ENCODE data around the gene SPCS2. TPM values are rescaled to one million over a fixed set of nuclear protein-coding genes. Genes with fewer than 3 reads are reported as not detected.

Gene SPCS2
- total RNA-seq, 1 experiment from 2014 or later = 116 TPM

DNA sequence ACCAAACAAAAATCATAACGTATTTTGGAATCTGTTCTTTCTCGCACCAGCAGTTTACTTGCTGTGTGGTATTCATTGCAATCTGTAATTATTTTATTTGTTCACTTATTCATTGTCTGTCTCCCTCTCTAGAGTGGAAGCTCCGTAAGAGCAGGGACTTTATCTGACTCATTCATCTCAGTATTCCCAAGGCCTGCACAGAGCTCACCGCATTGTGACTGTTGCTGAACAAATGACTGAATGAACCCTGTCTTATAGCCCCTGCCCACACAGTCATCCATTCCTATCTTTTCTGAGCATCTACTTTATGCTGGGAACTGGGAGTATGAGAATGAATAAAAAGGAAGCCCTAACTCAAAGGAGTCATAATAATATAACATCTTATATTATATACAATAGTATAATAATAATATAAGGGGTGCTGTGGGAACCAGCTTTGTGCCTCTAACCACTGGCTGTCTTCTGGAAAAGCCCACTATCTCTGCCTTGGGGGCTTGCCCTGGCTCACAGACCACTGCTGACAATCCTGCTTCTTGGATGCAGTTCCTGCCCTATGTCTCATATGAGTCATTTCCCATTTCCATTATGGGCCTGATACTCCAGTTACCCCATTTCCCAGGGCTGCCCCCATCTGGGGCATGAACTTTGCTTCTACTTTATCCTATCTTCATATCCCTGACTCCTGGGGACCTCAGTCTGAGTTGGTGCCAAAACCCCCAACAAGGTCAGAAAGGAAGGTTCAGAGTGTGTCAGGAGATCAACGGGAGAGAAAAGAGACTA, 11.2 kb upstream of the SPCS2 start:
- ChIA-PET POLR2A (no interaction called here), CTCF (interaction anchor here (0.7 kb wide), 1 partner anchor 15 kb away, joined by 4 read pairs; no protein-coding TSS in a partner anchor)
- Mint-ChIP-seq H3K27ac (no peak overlapping the region), H3K4me1 (no peaks in the 10 kb centered on the region), H3K9me3 (no peaks in the 10 kb centered on the region), H3K27me3 (ENCODE audit: low read depth) (no peaks in the 10 kb centered on the region), H3K4me3 (no peak overlapping the region), H3K36me3 (peaks cover 11% of the 10 kb centered on the region)
- ATAC-seq (no peak), DNase-seq (ENCODE audit: low spot score) (no peak)
- no peak for TF ChIP-seq RORB (CRISPR knock-in tag; IDR thresholded peaks at IDR 0.05)
- no peak for TF ChIP-seq IRF2 (CRISPR knock-in tag; IDR thresholded peaks at IDR 0.05; ENCODE audit: borderline replicate concordance, low read depth)
- TF ChIP-seq JAZF1 (CRISPR knock-in tag; IDR thresholded peaks at IDR 0.05) = no peak

- H3K27ac Mint-ChIP-seq = no peak overlapping the region
- CTCF ChIA-PET = interaction anchor here (3.0 kb wide), 1 partner anchor 12 kb away, joined by 12 read pairs; no protein-coding TSS in a partner anchor
- POLR2A ChIA-PET = no interaction called here
These were observed 7.6 kb upstream of the SPCS2 start for GRCh38 chr11:74941492-74941891.

DNA sequence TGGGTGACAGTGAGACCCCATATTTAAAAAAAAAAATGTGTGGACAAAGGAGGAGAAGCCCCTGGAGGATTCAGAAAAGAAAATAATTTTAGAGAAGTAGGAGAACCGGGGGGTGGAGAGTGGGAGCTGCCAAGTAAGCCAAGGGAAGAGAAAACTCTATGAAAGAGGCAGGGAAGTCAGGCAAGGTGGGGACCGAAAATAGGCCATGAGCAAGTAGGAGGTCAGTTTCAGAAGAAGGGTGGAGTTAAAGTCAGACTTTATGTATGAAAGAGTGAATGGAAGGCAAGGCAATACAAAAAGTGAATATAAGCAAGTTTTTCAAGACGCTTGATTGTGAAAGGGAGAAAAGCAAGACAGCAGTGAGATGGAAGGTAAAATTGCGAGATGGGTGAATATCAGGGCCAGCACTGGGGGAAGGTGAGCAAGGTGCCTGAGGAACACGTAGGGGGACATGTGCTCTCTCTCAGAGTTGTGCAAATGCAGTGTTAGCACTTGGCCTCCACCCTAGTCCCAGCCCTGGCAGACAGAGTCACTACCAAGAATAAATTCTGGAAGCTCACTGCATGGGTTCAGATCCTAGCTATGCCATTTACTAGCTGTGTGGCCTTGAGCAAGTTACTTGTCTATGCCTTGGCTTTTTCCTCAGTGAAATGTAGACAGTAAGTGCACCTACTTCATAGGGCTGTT, 6.8 kb upstream of the SPCS2 start:
- ChIA-PET POLR2A (no interaction called here), CTCF (interaction anchor here (1.0 kb wide), 1 partner anchor 13 kb away, joined by 3 read pairs; no protein-coding TSS in a partner anchor)
- H3K36me3 Mint-ChIP-seq = peaks cover 7% of the 10 kb centered on the region; the same call in 1 of the 2 replicates
- TF ChIP-seq TEAD1 (CRISPR knock-in tag; IDR thresholded peaks at IDR 0.05) (no peak), ERG (CRISPR knock-in tag; IDR thresholded peaks at IDR 0.05) (no peak), RELA (CRISPR knock-in tag; IDR thresholded peaks at IDR 0.05; ENCODE audit: borderline replicate concordance) (no peak)
- TF ChIP-seq, protein P1, sequence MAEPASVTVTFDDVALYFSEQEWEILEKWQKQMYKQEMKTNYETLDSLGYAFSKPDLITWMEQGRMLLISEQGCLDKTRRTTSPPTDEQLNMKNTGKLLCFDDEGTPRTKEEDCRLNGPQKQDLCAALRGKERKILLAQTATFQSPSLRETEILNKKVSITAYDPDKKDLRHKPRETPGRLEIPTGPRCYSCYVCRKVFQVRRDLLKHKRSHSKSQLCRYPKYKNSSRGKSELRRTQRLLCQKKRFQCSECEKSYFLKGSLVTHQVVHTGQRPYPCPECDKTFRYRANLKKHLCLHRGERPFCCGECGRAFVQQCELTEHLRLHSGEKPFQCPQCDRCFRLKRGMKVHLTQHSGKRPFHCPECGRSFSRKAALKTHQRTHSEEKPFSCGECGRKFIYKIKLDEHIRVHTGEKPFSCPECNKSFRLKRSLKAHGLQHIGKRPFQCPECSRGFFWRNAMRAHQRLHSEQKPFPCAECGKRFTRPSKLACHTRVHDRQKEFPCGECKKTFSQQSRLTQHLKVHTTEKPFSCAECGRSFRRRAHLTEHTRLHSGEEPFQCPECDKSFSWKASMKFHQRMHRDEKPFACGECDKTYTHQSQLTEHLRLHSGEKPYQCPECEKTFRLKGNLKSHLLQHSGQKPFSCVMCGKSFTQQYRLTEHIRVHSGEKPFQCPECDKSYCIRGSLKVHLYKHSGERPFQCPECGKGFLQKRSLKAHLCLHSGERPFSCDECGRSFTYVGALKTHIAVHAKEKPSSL (CRISPR knock-in tag; conservative IDR thresholded peaks at IDR 0.05) = no peak
- no peaks in the 10 kb centered on the region for H3K4me1 Mint-ChIP-seq
- no peaks in the 10 kb centered on the region for H3K9me3 Mint-ChIP-seq
- no peaks in the 10 kb centered on the region for H3K27me3 Mint-ChIP-seq (ENCODE audit: low read depth)
- DNase-seq (ENCODE audit: low spot score) (no peak), ATAC-seq (no peak)
- H3K4me3 Mint-ChIP-seq = no peak overlapping the region
- peak overlapping the region; percentile 55; the same call in 1 of the 2 replicates for H3K27ac Mint-ChIP-seq

More at GRCh38 chr11:74941492-74941891, 7.6 kb upstream of the SPCS2 start:
- no peaks in the 10 kb centered on the region for H3K4me1 Mint-ChIP-seq
- no peak overlapping the region for H3K4me3 Mint-ChIP-seq
- no peaks in the 10 kb centered on the region for H3K9me3 Mint-ChIP-seq
- ATAC-seq (no peak), DNase-seq (ENCODE audit: low spot score) (no peak)
- no peaks in the 10 kb centered on the region for H3K27me3 Mint-ChIP-seq (ENCODE audit: low read depth)
- TF ChIP-seq, protein P2, sequence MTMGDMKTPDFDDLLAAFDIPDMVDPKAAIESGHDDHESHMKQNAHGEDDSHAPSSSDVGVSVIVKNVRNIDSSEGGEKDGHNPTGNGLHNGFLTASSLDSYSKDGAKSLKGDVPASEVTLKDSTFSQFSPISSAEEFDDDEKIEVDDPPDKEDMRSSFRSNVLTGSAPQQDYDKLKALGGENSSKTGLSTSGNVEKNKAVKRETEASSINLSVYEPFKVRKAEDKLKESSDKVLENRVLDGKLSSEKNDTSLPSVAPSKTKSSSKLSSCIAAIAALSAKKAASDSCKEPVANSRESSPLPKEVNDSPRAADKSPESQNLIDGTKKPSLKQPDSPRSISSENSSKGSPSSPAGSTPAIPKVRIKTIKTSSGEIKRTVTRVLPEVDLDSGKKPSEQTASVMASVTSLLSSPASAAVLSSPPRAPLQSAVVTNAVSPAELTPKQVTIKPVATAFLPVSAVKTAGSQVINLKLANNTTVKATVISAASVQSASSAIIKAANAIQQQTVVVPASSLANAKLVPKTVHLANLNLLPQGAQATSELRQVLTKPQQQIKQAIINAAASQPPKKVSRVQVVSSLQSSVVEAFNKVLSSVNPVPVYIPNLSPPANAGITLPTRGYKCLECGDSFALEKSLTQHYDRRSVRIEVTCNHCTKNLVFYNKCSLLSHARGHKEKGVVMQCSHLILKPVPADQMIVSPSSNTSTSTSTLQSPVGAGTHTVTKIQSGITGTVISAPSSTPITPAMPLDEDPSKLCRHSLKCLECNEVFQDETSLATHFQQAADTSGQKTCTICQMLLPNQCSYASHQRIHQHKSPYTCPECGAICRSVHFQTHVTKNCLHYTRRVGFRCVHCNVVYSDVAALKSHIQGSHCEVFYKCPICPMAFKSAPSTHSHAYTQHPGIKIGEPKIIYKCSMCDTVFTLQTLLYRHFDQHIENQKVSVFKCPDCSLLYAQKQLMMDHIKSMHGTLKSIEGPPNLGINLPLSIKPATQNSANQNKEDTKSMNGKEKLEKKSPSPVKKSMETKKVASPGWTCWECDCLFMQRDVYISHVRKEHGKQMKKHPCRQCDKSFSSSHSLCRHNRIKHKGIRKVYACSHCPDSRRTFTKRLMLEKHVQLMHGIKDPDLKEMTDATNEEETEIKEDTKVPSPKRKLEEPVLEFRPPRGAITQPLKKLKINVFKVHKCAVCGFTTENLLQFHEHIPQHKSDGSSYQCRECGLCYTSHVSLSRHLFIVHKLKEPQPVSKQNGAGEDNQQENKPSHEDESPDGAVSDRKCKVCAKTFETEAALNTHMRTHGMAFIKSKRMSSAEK (CRISPR knock-in tag; IDR thresholded peaks at IDR 0.05; ENCODE audit: borderline replicate concordance) = no peak
- no peak for TF ChIP-seq JAZF1 (CRISPR knock-in tag; IDR thresholded peaks at IDR 0.05)
- peaks cover 7% of the 10 kb centered on the region; the same call in 1 of the 2 replicates for H3K36me3 Mint-ChIP-seq
